Heart left ventricle (tissue), 13 donors: ENCODE data around the gene NCOA3.

Experiments used
- CTCF ChIP-seq, 12 donors: fragments of 200-600 bp; sonication (generic) in 4 of 12; IDR thresholded peaks; one replicate each; pipeline versions ENCODE4 v1.5.0 to v1.8.0; 2018 to 2022; ENCODE audit warnings: antibody characterized with exemption in 12 of 12, mild to moderate bottlenecking in 5 of 12
- POLR2A ChIP-seq, 2 donors: fragments of 450-650 bp; IDR thresholded peaks; one replicate each; pipeline ENCODE4 v1.6.1; 2017; ENCODE audit warnings: antibody characterized with exemption in 2 of 2, mild to moderate bottlenecking in 2 of 2, moderate library complexity in 2 of 2
- donor health status: ischemic (EF 13 %, LVEDD 7.1; RV severe dilation, severe dysfunction).
- donor health status: DM: no; HTN: yes; CAD: no.
- donor health status: DM: no; HTN: no; CAD: no.
- donor health status: ischemic (EF 25% LVEDD 6.9; RV normal size, moderate dysfunction).
- donor health status: ischemic (EF 25% LVEDD 5.7; RV mildly dilated, moderate dysfunction).
- donor health status: ischemic (EF 35%, LVEDD 5.7; RV mildly dilated, moderate dysfunction).
- donor health status: nonischemic (EF 11% LVEDD 7.7; RV severe dilation, severe dysfunction).
- donor health status: DM: yes; HTN: yes; CAD: no.
- donor health status: PGD.
- donor health status: ischemic (EF 29% LVEDD 5.4; RV normal size, mild dysfunction).
- donor health status: nonischemic (EF 23%, LVEDD 6.1; RV moderate dilation, normal function).

- TF ChIP-seq CTCF (IDR thresholded peaks at IDR 0.05) (no peak), POLR2A (IDR thresholded peaks at IDR 0.05) (no peak)
Observed at GRCh38 chr20:47691625-47692024, 189.9 kb downstream of the NCOA3 start.
